HAP-1 (cell line): ENCODE data around the gene KIT.

Experiments
- DNase-seq, 2 experiments: peaks; one replicate each; pipeline ENCODE4 v3.0.0-alpha.2; 2016 to 2020; ENCODE audit warnings: low spot score in 2 of 2
- H3K27me3 ChIP-seq: fragments of 250-450 bp; sonication (Bioruptor Pico); 2 replicates; pipeline ENCODE4 v1.5.1; 2020; ENCODE audit warnings: low read depth, mild to moderate bottlenecking, moderate library complexity
- H3K36me3 ChIP-seq: fragments of 250-450 bp; sonication (Bioruptor Pico); replicated peaks from 2 replicates; pipeline ENCODE4 v1.5.1; 2020; ENCODE audit warnings: mild to moderate bottlenecking
- H3K4me1 ChIP-seq: fragments of 250-450 bp; sonication (Bioruptor Pico); 2 replicates; pipeline ENCODE4 v1.5.1; 2020; ENCODE audit warnings: mild to moderate bottlenecking
- H3K4me3 ChIP-seq: fragments of 250-450 bp; sonication (Bioruptor Pico); 2 replicates; pipeline ENCODE4 v1.5.1; 2020; ENCODE audit warnings: mild to moderate bottlenecking, moderate library complexity
- H3K9me3 ChIP-seq: fragments of 250-450 bp; sonication (Bioruptor Pico); 2 replicates; pipeline ENCODE4 v1.5.1; 2020; ENCODE audit warnings: mild to moderate bottlenecking, moderate library complexity
- in situ Hi-C: fragments of 300-500 bp; cut with MboI; formaldehyde crosslinking; loops from 3 replicates; pipeline ENCODE4 v1.14.3; 2020; ENCODE audit warnings: low sequenced_read_pairs, inconsistent platforms, mixed read lengths

The KIT gene

GRCh38 chr4:54727346-54727745 is 69.6 kb downstream of the KIT start:
- H3K4me3 ChIP-seq = no peak overlapping the region
- in situ Hi-C loops = no loop called here
- peaks cover 6% of the 10 kb centered on the region for H3K4me1 ChIP-seq
- no peaks in the 10 kb centered on the region for H3K27me3 ChIP-seq
- H3K9me3 ChIP-seq = no peaks in the 10 kb centered on the region
- DNase-seq = no peak
- no peaks in the 10 kb centered on the region for H3K36me3 ChIP-seq

- no peaks in the 10 kb centered on the region for H3K27me3 ChIP-seq
- DNase-seq = no peak
- in situ Hi-C loops = no loop called here
Observed at GRCh38 chr4:54728368-54728767, 70.6 kb downstream of the KIT start.

GRCh38 chr4:54729256-54729655 is 71.5 kb downstream of the KIT start:
- Histone ChIP-seq H3K36me3 (no peaks in the 10 kb centered on the region), H3K9me3 (no peaks in the 10 kb centered on the region), H3K4me1 (peaks cover 6% of the 10 kb centered on the region), H3K27me3 (no peaks in the 10 kb centered on the region), H3K4me3 (no peak overlapping the region)
- in situ Hi-C loops = no loop called here
- no peak for DNase-seq

More at GRCh38 chr4:54728368-54728767, 70.6 kb downstream of the KIT start:
- Histone ChIP-seq H3K36me3 (no peaks in the 10 kb centered on the region), H3K4me1 (peaks cover 6% of the 10 kb centered on the region), H3K4me3 (no peak overlapping the region), H3K9me3 (no peaks in the 10 kb centered on the region)

GRCh38 chr4:54730581-54730980 is 72.8 kb downstream of the KIT start:
- in situ Hi-C loops = no loop called here
- Histone ChIP-seq H3K9me3 (no peaks in the 10 kb centered on the region), H3K4me3 (no peak overlapping the region)

GRCh38 chr4:54731552-54731951 is 73.8 kb downstream of the KIT start:
- no peak for DNase-seq
- Histone ChIP-seq H3K4me1 (peaks cover 6% of the 10 kb centered on the region), H3K4me3 (no peak overlapping the region), H3K36me3 (no peaks in the 10 kb centered on the region), H3K9me3 (no peaks in the 10 kb centered on the region), H3K27me3 (no peaks in the 10 kb centered on the region)
- in situ Hi-C loops = no loop called here

More at GRCh38 chr4:54730581-54730980, 72.8 kb downstream of the KIT start:
- Histone ChIP-seq H3K27me3 (no peaks in the 10 kb centered on the region), H3K4me1 (peaks cover 6% of the 10 kb centered on the region), H3K36me3 (no peaks in the 10 kb centered on the region)
- DNase-seq = no peak

GRCh38 chr4:54731976-54732375 is 74.2 kb downstream of the KIT start:
- Histone ChIP-seq H3K9me3 (no peaks in the 10 kb centered on the region), H3K4me3 (no peak overlapping the region), H3K4me1 (peaks cover 3% of the 10 kb centered on the region), H3K27me3 (no peaks in the 10 kb centered on the region), H3K36me3 (no peaks in the 10 kb centered on the region)
- no peak for DNase-seq
- in situ Hi-C loops = no loop called here

- no peaks in the 10 kb centered on the region for H3K36me3 ChIP-seq
- DNase-seq = no peak
Observed at GRCh38 chr4:54737421-54737820, 79.7 kb downstream of the KIT start.

GRCh38 chr4:54741202-54741601 is 83.4 kb downstream of the KIT start:
- DNase-seq = peak; percentile 15 to 58
- in situ Hi-C loops = no loop called here
- no peaks in the 10 kb centered on the region for H3K36me3 ChIP-seq

More at GRCh38 chr4:54737421-54737820, 79.7 kb downstream of the KIT start:
- in situ Hi-C loops = no loop called here
- Histone ChIP-seq H3K9me3 (no peaks in the 10 kb centered on the region), H3K4me3 (no peak overlapping the region), H3K4me1 (peaks cover 12% of the 10 kb centered on the region), H3K27me3 (no peaks in the 10 kb centered on the region)

GRCh38 chr4:54742636-54743399 is 85.1 kb downstream of the KIT start:
- no peak for DNase-seq
- in situ Hi-C loops = no loop called here
- no peak overlapping the region for H3K4me3 ChIP-seq

More at GRCh38 chr4:54741202-54741601, 83.4 kb downstream of the KIT start:
- peaks cover 12% of the 10 kb centered on the region for H3K4me1 ChIP-seq
- H3K9me3 ChIP-seq = no peaks in the 10 kb centered on the region
- H3K27me3 ChIP-seq = no peaks in the 10 kb centered on the region
- H3K4me3 ChIP-seq = no peak overlapping the region

GRCh38 chr4:54743562-54743961 is 85.8 kb downstream of the KIT start:
- no peak for DNase-seq
- peaks cover 12% of the 10 kb centered on the region for H3K4me1 ChIP-seq
- H3K36me3 ChIP-seq = no peaks in the 10 kb centered on the region
- no peaks in the 10 kb centered on the region for H3K27me3 ChIP-seq
- no peak overlapping the region for H3K4me3 ChIP-seq
- in situ Hi-C loops = no loop called here
- H3K9me3 ChIP-seq = no peaks in the 10 kb centered on the region

More at GRCh38 chr4:54742636-54743399, 85.1 kb downstream of the KIT start:
- Histone ChIP-seq H3K36me3 (no peaks in the 10 kb centered on the region), H3K27me3 (no peaks in the 10 kb centered on the region), H3K9me3 (no peaks in the 10 kb centered on the region), H3K4me1 (peaks cover 12% of the 10 kb centered on the region)

GRCh38 chr4:54744487-54744886 is 86.7 kb downstream of the KIT start:
- in situ Hi-C loops = no loop called here
- H3K4me3 ChIP-seq = no peak overlapping the region
- no peaks in the 10 kb centered on the region for H3K9me3 ChIP-seq
- peaks cover 12% of the 10 kb centered on the region for H3K4me1 ChIP-seq
- H3K36me3 ChIP-seq = no peaks in the 10 kb centered on the region
- no peaks in the 10 kb centered on the region for H3K27me3 ChIP-seq
- DNase-seq = no peak

GRCh38 chr4:54745031-54745770 is 87.4 kb downstream of the KIT start:
- DNase-seq = no peak
- H3K36me3 ChIP-seq = no peaks in the 10 kb centered on the region
- peaks cover 12% of the 10 kb centered on the region for H3K4me1 ChIP-seq
- H3K9me3 ChIP-seq = no peaks in the 10 kb centered on the region
- H3K27me3 ChIP-seq = no peaks in the 10 kb centered on the region
- H3K4me3 ChIP-seq = no peak overlapping the region
- in situ Hi-C loops = no loop called here

- Histone ChIP-seq H3K9me3 (no peaks in the 10 kb centered on the region), H3K4me1 (peaks cover 5% of the 10 kb centered on the region), H3K36me3 (no peaks in the 10 kb centered on the region), H3K27me3 (no peaks in the 10 kb centered on the region), H3K4me3 (no peak overlapping the region)
- in situ Hi-C loops = no loop called here
- DNase-seq = no peak
Observed at GRCh38 chr4:54746218-54746617, 88.5 kb downstream of the KIT start.

- DNase-seq = no peak
- no peaks in the 10 kb centered on the region for H3K27me3 ChIP-seq
- in situ Hi-C loops = no loop called here
Observed at GRCh38 chr4:54750341-54750740, 92.6 kb downstream of the KIT start.

More at GRCh38 chr4:54750341-54750740, 92.6 kb downstream of the KIT start:
- no peaks in the 10 kb centered on the region for H3K4me1 ChIP-seq
- no peaks in the 10 kb centered on the region for H3K9me3 ChIP-seq
- H3K36me3 ChIP-seq = no peaks in the 10 kb centered on the region
- H3K4me3 ChIP-seq = no peak overlapping the region
